SK-N-MC (cell line): ENCODE data around the gene PTPRK.

Experiments
- DNase-seq: peaks from one replicate; pipeline ENCODE4 v3.0.0-alpha.2; 2011; ENCODE audit warnings: low read depth, low spot score
- H3K27ac ChIP-seq: fragments of 200-600 bp; sonication (generic); 2 replicates; pipeline ENCODE4 v1.5.1; 2016; ENCODE audit warnings: mixed run types
- H3K36me3 ChIP-seq: fragments of 200-600 bp; sonication (generic); 2 replicates; pipeline ENCODE4 v1.6.1; 2017; ENCODE audit warnings: antibody characterized with exemption, low read length, mixed read lengths; ENCODE audit not compliant: insufficient read depth
- H3K4me3 ChIP-seq: fragments of 200-600 bp; sonication (generic); 2 replicates; pipeline ENCODE4 v1.5.1; 2016
- H3K9ac ChIP-seq: fragments of 200-600 bp; sonication (generic); 2 replicates; pipeline ENCODE4 v1.8.0; 2017; ENCODE audit warnings: mixed run types, mixed read lengths; ENCODE audit not compliant: insufficient read length
- H3K9me3 ChIP-seq: fragments of 200-600 bp; sonication (generic); 2 replicates; pipeline ENCODE4 v1.6.1; 2017; ENCODE audit warnings: low read depth, mild to moderate bottlenecking, antibody characterized with exemption, low read length, moderate library complexity, mixed read lengths
- EZH2 ChIP-seq: fragments of 200-600 bp; sonication (generic); IDR thresholded peaks from one replicate; pipeline ENCODE4 v1.6.1; 2017; ENCODE audit warnings: antibody characterized with exemption
- FOXP2 ChIP-seq: optimal IDR thresholded peaks from 2 replicates; pipeline ENCODE3; 2011; ENCODE audit warnings: mild to moderate bottlenecking, moderate library complexity; ENCODE audit not compliant: insufficient read depth; ENCODE audit errors: extremely low read length, control extremely low read depth
- POLR2AphosphoS5 ChIP-seq: IDR thresholded peaks from 2 replicates; pipeline ENCODE4 v1.6.1; 2012; ENCODE audit warnings: mild to moderate bottlenecking, low read depth, low read length, borderline replicate concordance

PTPRK gene

GRCh38 chr6:128509709-128510108 is 10.7 kb downstream of the PTPRK start:
- Histone ChIP-seq H3K9ac (no peak overlapping the region), H3K27ac (no peak overlapping the region)

DNA sequence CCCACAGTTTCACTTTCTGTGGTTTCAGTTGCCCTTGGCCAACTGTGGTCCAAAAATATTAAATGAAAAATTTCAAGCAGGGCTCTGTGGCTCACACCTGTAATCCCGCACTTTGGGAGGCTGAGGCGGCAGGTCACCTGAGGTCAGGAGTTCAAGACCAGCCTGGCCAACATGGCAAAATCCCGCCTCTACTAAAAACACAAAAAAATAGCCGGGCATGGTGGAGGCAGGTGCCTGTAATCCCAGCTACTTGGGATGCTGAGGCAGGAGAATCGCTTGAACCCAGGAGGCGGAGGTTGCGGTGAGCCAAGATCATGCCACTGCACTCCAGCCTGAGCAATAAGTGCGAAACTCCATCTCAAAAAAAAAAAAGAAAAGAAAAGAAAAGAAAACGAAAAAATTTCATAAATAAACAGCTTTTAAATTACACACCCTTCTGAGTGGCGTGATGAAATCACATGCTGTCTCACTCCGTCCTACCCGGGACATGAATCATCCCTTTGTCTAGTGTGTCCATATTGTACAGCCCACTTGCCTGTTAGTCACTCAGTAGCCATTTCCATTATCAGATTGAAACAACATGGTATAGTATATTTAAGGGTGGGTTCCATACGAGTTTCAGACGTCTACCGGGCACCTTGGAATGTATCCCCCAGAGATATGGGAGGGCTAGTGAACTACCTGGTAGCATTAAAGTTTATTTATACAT is 11.7 kb downstream of the PTPRK start:
- no peaks in the 10 kb centered on the region for H3K36me3 ChIP-seq
- H3K9ac ChIP-seq, result no peak overlapping the region
- TF ChIP-seq EZH2 (no peak), POLR2AphosphoS5 (no peak), FOXP2 (no peak)
- H3K4me3 ChIP-seq, result no peak overlapping the region
- H3K9me3 ChIP-seq, result no peaks in the 10 kb centered on the region
- no peak overlapping the region for H3K27ac ChIP-seq
- DNase-seq, result no peak

More at GRCh38 chr6:128509709-128510108, 10.7 kb downstream of the PTPRK start:
- H3K9me3 ChIP-seq, result no peaks in the 10 kb centered on the region
- H3K4me3 ChIP-seq, result no peak overlapping the region
- no peak for DNase-seq
- H3K36me3 ChIP-seq, result no peaks in the 10 kb centered on the region
- TF ChIP-seq POLR2AphosphoS5, result no peak
- no peak for TF ChIP-seq EZH2
- TF ChIP-seq FOXP2, result no peak

- Histone ChIP-seq H3K36me3 (no peaks in the 10 kb centered on the region), H3K27ac (no peak overlapping the region), H3K9me3 (no peaks in the 10 kb centered on the region), H3K9ac (no peak overlapping the region), H3K4me3 (no peak overlapping the region)
- TF ChIP-seq EZH2 (no peak), POLR2AphosphoS5 (no peak), FOXP2 (no peak)
- DNase-seq, result no peak
These were observed 12.8 kb downstream of the PTPRK start for GRCh38 chr6:128507337-128508310.

DNA sequence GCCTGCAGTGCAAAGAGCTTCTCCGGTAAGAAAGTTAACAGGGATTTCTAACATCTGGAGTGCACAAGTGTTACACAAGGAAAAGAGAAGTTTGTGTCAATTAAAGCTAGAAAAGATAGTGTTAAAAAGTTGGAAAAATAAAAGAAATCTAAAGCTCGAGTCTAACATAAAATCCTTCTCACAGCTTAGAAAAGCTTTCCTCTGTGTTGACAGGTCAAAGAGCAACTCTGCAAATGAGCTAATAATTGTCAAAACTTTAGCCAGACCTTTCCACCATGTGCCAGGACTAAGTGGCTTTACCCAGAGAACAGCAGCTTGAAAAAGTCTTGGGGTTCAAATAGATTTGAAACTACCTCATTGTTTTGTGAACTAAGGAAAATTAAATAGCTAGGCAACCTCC is 14.8 kb downstream of the PTPRK start:
- H3K27ac ChIP-seq, result no peak overlapping the region

DNA sequence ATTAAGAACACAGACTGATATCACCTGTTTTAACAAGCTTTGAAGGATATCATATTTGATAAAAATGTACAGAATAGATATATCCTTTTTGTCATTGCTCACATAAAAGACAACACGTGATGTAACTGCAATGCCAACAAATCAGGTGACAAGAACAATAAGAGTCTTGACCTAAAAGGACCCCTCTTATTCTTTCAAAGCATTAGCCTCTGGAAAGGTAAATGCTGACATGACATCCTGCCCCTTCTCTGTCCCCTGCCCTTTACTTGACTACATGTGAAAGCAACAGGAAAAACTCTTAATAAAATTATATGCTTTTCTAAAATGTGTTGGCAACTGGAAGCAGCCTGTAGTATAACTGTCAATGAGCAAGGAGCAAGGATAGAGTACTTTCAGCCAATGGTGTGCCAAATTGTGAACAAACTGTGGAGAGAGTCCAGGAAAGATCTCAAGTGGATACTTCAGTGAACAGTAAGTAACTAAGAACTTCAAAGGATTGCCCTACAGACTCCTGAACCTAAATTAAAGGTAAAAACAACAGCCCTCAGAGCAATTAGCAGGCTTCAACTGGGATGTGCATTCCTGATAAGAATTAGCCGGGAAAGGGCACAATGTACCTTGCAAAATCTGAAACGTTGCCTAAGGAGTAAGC is 16.3 kb downstream of the PTPRK start:
- no peak for TF ChIP-seq FOXP2
- TF ChIP-seq POLR2AphosphoS5, result no peak
- no peak for TF ChIP-seq EZH2
- Histone ChIP-seq H3K36me3 (no peaks in the 10 kb centered on the region), H3K9me3 (no peaks in the 10 kb centered on the region), H3K4me3 (no peak overlapping the region), H3K9ac (no peak overlapping the region), H3K27ac (no peak overlapping the region)
- no peak for DNase-seq

More for the DNA sequence above, 14.8 kb downstream of the PTPRK start:
- H3K36me3 ChIP-seq, result no peaks in the 10 kb centered on the region
- TF ChIP-seq POLR2AphosphoS5 (no peak), FOXP2 (no peak), EZH2 (no peak)
- no peak for DNase-seq
- H3K4me3 ChIP-seq, result no peak overlapping the region
- H3K9ac ChIP-seq, result no peak overlapping the region
- no peaks in the 10 kb centered on the region for H3K9me3 ChIP-seq

DNA sequence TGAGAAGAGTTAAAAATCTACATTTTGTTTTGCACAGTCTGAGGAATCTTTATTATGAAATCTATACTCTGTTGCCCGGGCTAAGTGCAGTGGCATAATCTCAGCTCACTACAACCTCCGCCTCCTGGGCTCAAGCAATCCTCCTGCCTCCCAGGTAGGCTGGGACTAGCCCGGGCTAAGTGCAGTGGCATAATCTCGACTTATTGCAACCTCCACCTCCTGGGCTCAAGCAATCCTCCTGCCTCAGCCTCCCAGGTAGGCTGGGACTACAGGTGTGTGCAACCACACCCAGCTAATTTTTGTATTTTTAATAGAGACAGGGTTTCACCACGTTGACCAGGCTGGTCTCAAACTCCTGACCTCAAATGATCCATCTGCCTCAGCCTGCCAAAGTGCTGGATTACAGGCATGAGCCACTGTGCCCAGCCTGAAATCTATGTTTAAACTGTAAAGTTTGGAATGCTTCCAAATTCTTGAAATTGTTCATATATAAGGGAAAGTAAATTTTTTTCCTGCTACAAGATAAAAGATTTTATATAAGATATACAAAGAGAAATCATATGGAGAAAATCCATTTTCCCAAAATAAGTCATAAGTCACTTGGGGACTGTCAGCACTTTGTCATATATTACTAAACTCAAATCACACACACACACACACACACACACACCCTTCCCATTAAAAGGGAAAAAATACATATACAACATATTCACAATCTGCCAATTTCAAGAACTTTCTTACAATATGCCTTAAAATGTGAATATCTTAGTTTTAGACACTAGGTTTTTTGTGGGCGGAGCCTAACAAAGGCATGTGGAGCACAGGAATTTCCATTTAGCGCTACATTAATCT is 19.4 kb downstream of the PTPRK start:
- Histone ChIP-seq H3K9ac (no peak overlapping the region), H3K9me3 (no peaks in the 10 kb centered on the region), H3K27ac (peak overlapping the region; percentile 48), H3K4me3 (no peak overlapping the region), H3K36me3 (no peaks in the 10 kb centered on the region)
- DNase-seq, result no peak
- no peak for TF ChIP-seq POLR2AphosphoS5
- no peak for TF ChIP-seq EZH2
- TF ChIP-seq FOXP2, result no peak

- Histone ChIP-seq H3K9me3 (no peaks in the 10 kb centered on the region), H3K4me3 (no peak overlapping the region), H3K27ac (peak overlapping the region; percentile 39; the same call in 1 of the 2 replicates), H3K36me3 (no peaks in the 10 kb centered on the region), H3K9ac (no peak overlapping the region)
- no peak for DNase-seq
- TF ChIP-seq EZH2 (no peak), POLR2AphosphoS5 (no peak), FOXP2 (no peak)
These were observed 20.4 kb downstream of the PTPRK start for GRCh38 chr6:128500014-128500413.
